Measurements from ENCODE around the gene GLCCI1. TPM values are rescaled to one million over a fixed set of nuclear protein-coding genes. Genes with fewer than 3 reads are reported as not detected.

GLCCI1 gene
- total and polyA plus RNA-seq, 4 donors, result 1.4 to 5.9 (median 4.3) TPM

- H3K4me1 ChIP-seq (ENCODE audit: control insufficient read depth in 4 of 4, insufficient read depth in 4 of 4, low read length in 3 of 4), result peaks cover 0 to 9% (median 7%) of the 10 kb centered on the region in 4 donors
- H3K4me3 ChIP-seq (ENCODE audit: low read depth in 1 of 3, low read length in 3 of 3), result no peak overlapping the region
- H3K36me3 ChIP-seq (ENCODE audit: control insufficient read depth in 4 of 4, insufficient read depth in 3 of 4, low read depth in 1 of 4, low read length in 3 of 4), result no peaks in the 10 kb centered on the region
- H3K27ac ChIP-seq (ENCODE audit: low read depth in 1 of 2, low read length in 2 of 2), result no peak overlapping the region
- TF ChIP-seq JUND (IDR thresholded peaks at IDR 0.05) (no peak), YY1 (IDR thresholded peaks at IDR 0.05) (no peak), MAX (IDR thresholded peaks at IDR 0.05) (no peak), HNF4A (conservative IDR thresholded peaks at IDR 0.05) (no peak), REST (IDR thresholded peaks at IDR 0.05) (no peak), SP1 (IDR thresholded peaks at IDR 0.05) (no peak), NR2F2 (IDR thresholded peaks at IDR 0.05) (no peak)
- TF ChIP-seq, protein P1, sequence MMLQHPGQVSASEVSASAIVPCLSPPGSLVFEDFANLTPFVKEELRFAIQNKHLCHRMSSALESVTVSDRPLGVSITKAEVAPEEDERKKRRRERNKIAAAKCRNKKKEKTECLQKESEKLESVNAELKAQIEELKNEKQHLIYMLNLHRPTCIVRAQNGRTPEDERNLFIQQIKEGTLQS (IDR thresholded peaks at IDR 0.05), result no peak
- TF ChIP-seq, protein P2, sequence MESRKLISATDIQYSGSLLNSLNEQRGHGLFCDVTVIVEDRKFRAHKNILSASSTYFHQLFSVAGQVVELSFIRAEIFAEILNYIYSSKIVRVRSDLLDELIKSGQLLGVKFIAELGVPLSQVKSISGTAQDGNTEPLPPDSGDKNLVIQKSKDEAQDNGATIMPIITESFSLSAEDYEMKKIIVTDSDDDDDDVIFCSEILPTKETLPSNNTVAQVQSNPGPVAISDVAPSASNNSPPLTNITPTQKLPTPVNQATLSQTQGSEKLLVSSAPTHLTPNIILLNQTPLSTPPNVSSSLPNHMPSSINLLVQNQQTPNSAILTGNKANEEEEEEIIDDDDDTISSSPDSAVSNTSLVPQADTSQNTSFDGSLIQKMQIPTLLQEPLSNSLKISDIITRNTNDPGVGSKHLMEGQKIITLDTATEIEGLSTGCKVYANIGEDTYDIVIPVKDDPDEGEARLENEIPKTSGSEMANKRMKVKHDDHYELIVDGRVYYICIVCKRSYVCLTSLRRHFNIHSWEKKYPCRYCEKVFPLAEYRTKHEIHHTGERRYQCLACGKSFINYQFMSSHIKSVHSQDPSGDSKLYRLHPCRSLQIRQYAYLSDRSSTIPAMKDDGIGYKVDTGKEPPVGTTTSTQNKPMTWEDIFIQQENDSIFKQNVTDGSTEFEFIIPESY (IDR thresholded peaks at IDR 0.05), result no peak
- H3K27me3 ChIP-seq (ENCODE audit: control insufficient read depth in 4 of 4, insufficient read depth in 4 of 4, low read length in 3 of 4), result no peaks in the 10 kb centered on the region
- no peak for DNase-seq (ENCODE audit: low spot score)
- no peak overlapping the region for H3K9ac ChIP-seq (ENCODE audit: low read depth in 1 of 2, low read length in 2 of 2)
- H3K9me3 ChIP-seq (ENCODE audit: control insufficient read depth in 4 of 4, low read length in 3 of 4), result no peaks in the 10 kb centered on the region
- WGBS, result 86% methylated on average over 2 of the region's 2 CpGs
Measured at GRCh38 chr7:7977774-7978173, 9.2 kb downstream of the GLCCI1 start.

DNA sequence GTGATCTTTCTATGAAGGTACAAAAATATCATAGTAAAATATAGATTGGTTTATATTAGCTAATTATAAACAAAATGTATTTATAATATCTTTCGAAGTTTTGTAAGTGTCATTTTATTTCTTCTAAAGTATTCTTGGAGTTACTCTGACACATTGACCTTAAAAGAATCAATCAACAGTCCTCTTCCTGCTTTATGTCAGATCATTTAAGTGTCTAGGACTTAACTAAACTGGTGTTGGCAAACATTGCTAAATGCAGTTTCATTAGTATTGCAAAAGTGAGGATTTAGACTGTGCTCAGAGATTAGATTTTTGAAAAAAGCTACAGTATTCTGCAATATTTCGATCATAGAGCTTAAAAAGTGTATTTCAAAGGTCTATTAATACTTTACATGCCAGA lies 10.3 kb downstream of the GLCCI1 start:
- no peaks in the 10 kb centered on the region for H3K36me3 ChIP-seq (ENCODE audit: control insufficient read depth in 4 of 4, insufficient read depth in 3 of 4, low read depth in 1 of 4, low read length in 3 of 4)
- no peak overlapping the region for H3K27ac ChIP-seq (ENCODE audit: low read depth in 1 of 2, low read length in 2 of 2)
- H3K4me1 ChIP-seq (ENCODE audit: control insufficient read depth in 4 of 4, insufficient read depth in 4 of 4, low read length in 3 of 4), result peaks cover 0 to 10% (median 7%) of the 10 kb centered on the region in 4 donors
- peak in 1 of 2 donors; percentile 28 for TF ChIP-seq HNF4A (conservative IDR thresholded peaks at IDR 0.05)
- no peak for TF ChIP-seq GABPA (IDR thresholded peaks at IDR 0.05 in 1 of 2, conservative IDR thresholded peaks at IDR 0.05 in 1 of 2)
- peak in 1 of 2 donors; percentile 30 for TF ChIP-seq RAD21 (IDR thresholded peaks at IDR 0.05)
- TF ChIP-seq RXRA (IDR thresholded peaks at IDR 0.05), result peak in 1 of 2 donors; percentile 28
- TF ChIP-seq YY1 (IDR thresholded peaks at IDR 0.05), result no peak
- no peak overlapping the region for H3K4me3 ChIP-seq (ENCODE audit: low read depth in 1 of 3, low read length in 3 of 3)
- no peak overlapping the region for H3K9ac ChIP-seq (ENCODE audit: low read depth in 1 of 2, low read length in 2 of 2)
- no peak for DNase-seq (ENCODE audit: low spot score)
- WGBS, result 24% methylated on average over 2 of the region's 2 CpGs
- no peaks in the 10 kb centered on the region for H3K27me3 ChIP-seq (ENCODE audit: control insufficient read depth in 4 of 4, insufficient read depth in 4 of 4, low read length in 3 of 4)
- H3K9me3 ChIP-seq (ENCODE audit: control insufficient read depth in 4 of 4, low read length in 3 of 4), result no peaks in the 10 kb centered on the region

DNA sequence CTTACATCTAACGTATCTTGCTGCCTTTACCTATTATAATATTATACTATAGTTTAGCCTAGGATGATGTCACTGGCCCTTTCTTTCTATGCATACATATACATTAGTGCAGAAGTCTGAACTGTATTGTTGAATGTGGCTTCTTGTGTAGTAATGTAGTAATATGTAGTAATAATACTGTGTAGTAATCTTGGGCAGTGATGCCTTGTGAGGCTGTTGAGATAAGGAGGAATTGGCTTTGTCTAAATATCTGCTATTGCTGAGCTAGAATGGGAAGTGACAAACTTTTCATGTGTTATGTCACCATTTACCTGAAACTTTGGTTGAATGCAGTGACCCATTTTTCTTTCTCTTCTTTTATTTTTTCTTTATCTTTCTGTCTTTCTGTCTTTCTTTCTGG lies 11.0 kb downstream of the GLCCI1 start:
- no peak overlapping the region for H3K27ac ChIP-seq (ENCODE audit: low read depth in 1 of 2, low read length in 2 of 2)
- no peak overlapping the region for H3K4me3 ChIP-seq (ENCODE audit: low read depth in 1 of 3, low read length in 3 of 3)
- peaks cover 4 to 17% (median 9%) of the 10 kb centered on the region in 4 donors for H3K4me1 ChIP-seq (ENCODE audit: control insufficient read depth in 4 of 4, insufficient read depth in 4 of 4, low read length in 3 of 4)
- no peaks in the 10 kb centered on the region for H3K9me3 ChIP-seq (ENCODE audit: control insufficient read depth in 4 of 4, low read length in 3 of 4)
- WGBS, result 90% methylated on average over 1 of the region's 1 CpG
- no peaks in the 10 kb centered on the region for H3K36me3 ChIP-seq (ENCODE audit: control insufficient read depth in 4 of 4, insufficient read depth in 3 of 4, low read depth in 1 of 4, low read length in 3 of 4)
- H3K9ac ChIP-seq (ENCODE audit: low read depth in 1 of 2, low read length in 2 of 2), result no peak overlapping the region
- TF ChIP-seq, protein P2 (IDR thresholded peaks at IDR 0.05), result no peak
- no peak for TF ChIP-seq RXRA (IDR thresholded peaks at IDR 0.05)
- TF ChIP-seq REST (IDR thresholded peaks at IDR 0.05), result no peak
- TF ChIP-seq YY1 (IDR thresholded peaks at IDR 0.05), result no peak
- DNase-seq (ENCODE audit: low spot score), result no peak
- no peaks in the 10 kb centered on the region for H3K27me3 ChIP-seq (ENCODE audit: control insufficient read depth in 4 of 4, insufficient read depth in 4 of 4, low read length in 3 of 4)

All from liver (tissue), 9 donors.